Suprapubic skin (tissue), 4 donors: ENCODE measurements around the gene TMEM100. TPM values are rescaled to one million over a fixed set of nuclear protein-coding genes. Genes with fewer than 3 reads are reported as not detected.

Source experiments
- DNase-seq, 2 donors: peaks; one replicate each; pipeline ENCODE4 v3.0.0-alpha.2; 2019; ENCODE audit warnings: low spot score in 2 of 2
- H3K27ac ChIP-seq: fragments of 200-600 bp; sonication (generic); one replicate; pipeline ENCODE4 v1.5.1; 2019
- H3K27me3 ChIP-seq: fragments of 200-600 bp; sonication (generic); one replicate; pipeline ENCODE4 v1.5.1; 2019
- H3K36me3 ChIP-seq: fragments of 200-600 bp; sonication (generic); one replicate; pipeline ENCODE4 v1.5.1; 2019
- H3K4me1 ChIP-seq: fragments of 200-600 bp; sonication (generic); one replicate; pipeline ENCODE4 v1.5.1; 2019
- H3K4me3 ChIP-seq: fragments of 200-600 bp; sonication (generic); one replicate; pipeline ENCODE4 v1.5.1; 2019; ENCODE audit warnings: mild to moderate bottlenecking
- H3K9me3 ChIP-seq: fragments of 200-600 bp; sonication (generic); one replicate; pipeline ENCODE4 v1.5.1; 2019
- CTCF ChIP-seq, 2 donors: fragments of 200-600 bp in 1 of 2; fragments of 450-650 bp in 1 of 2; sonication (generic) in 1 of 2; IDR thresholded peaks; one replicate each; pipeline ENCODE4 v1.5.1; 2016 to 2019; ENCODE audit warnings: antibody characterized with exemption in 2 of 2, mild to moderate bottlenecking in 1 of 2, moderate library complexity in 1 of 2
- EP300 ChIP-seq: sonication (generic); formaldehyde crosslinking; IDR thresholded peaks from one replicate; pipeline ENCODE4 v1.6.1; 2017; ENCODE audit warnings: antibody characterized with exemption
- POLR2A ChIP-seq, 2 donors: fragments of 450-650 bp; IDR thresholded peaks; one replicate each; pipeline ENCODE4 v1.6.1; 2017; ENCODE audit warnings: antibody characterized with exemption in 2 of 2, mild to moderate bottlenecking in 2 of 2, moderate library complexity in 2 of 2
- POLR2AphosphoS5 ChIP-seq, 3 donors: sonication (generic); formaldehyde crosslinking; IDR thresholded peaks; one replicate each; pipeline ENCODE4 v1.6.1; 2017; ENCODE audit warnings: antibody characterized with exemption in 3 of 3
- WGBS: methylation state at CpG from one replicate; pipeline ENCODE4 v1.1.5; 2018; 5-methylcytosine and 5-hydroxymethylcytosine counted together
- total RNA-seq, 4 donors: library from RNA; depleted of rRNA; stranded (reverse); fragments of >200 nt; gene quantifications; one replicate each; pipeline ENCODE4 v1.1.0, GENCODE V29; 2016

The TMEM100 gene
- total RNA-seq, 4 donors from 2014 or later: 1.7 to 2.9 (median 2.4) TPM

- Histone ChIP-seq H3K36me3 (peaks cover 4% of the 10 kb centered on the region), H3K4me3 (no peak overlapping the region), H3K4me1 (peaks cover 7% of the 10 kb centered on the region), H3K9me3 (no peaks in the 10 kb centered on the region), H3K27ac (no peak overlapping the region), H3K27me3 (no peaks in the 10 kb centered on the region)
- DNase-seq: no peak
- TF ChIP-seq CTCF (IDR thresholded peaks at IDR 0.05) (no peak), EP300 (no peak), POLR2AphosphoS5 (IDR thresholded peaks at IDR 0.05) (no peak), POLR2A (IDR thresholded peaks at IDR 0.05) (no peak)
These were observed 35.5 kb upstream of the TMEM100 start for GRCh38 chr17:55758171-55758570.

DNA sequence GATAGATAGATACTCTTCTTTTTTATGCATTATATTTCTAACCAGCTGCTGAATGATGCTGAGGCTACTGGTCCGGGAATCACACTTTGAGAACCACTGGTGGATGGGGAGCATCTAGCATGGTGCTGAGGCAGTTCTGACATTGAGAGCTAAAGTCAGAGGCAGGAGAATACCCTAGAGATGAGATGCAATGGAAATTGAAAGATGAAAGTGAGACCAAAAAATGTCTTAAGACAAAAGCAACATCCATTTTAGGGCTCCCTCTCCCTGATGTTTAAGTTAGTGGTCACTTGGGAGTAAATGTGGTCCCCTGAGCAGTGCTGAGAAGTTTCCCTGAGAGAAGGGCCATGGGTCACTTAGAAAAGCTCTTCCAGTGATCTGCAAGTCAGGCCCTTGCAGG is 35.0 kb upstream of the TMEM100 start:
- Histone ChIP-seq H3K36me3 (peaks cover 4% of the 10 kb centered on the region), H3K4me1 (peaks cover 11% of the 10 kb centered on the region), H3K27ac (no peak overlapping the region), H3K4me3 (no peak overlapping the region), H3K27me3 (no peaks in the 10 kb centered on the region), H3K9me3 (no peaks in the 10 kb centered on the region)
- DNase-seq: no peak
- TF ChIP-seq EP300: no peak
- 90% methylated on average over 1 of the region's 1 CpG for whole genome bisulfite sequencing

DNA sequence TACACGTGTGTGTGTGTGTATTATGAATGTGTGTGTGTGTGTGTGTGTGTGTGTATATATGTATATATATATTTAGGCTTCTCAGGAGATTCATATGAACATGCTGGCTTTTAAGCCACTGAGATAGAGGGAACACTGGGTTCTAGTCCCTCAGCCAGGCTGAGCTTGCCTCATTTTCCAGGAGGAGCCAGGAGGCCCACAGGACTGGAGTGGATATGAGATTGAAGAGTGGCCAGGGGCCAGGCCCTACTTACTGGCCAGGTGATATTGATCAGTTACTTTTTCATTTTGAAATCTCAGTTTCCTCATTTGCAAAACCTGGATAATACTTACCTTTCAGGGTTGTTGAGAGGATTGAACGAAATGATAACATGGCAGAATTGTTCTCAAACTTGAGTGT is 34.0 kb upstream of the TMEM100 start:
- TF ChIP-seq CTCF (IDR thresholded peaks at IDR 0.05) (no peak), EP300 (no peak), POLR2A (IDR thresholded peaks at IDR 0.05) (no peak), POLR2AphosphoS5 (IDR thresholded peaks at IDR 0.05) (no peak)
- 95% methylated on average over 2 of the region's 2 CpGs for WGBS

DNA sequence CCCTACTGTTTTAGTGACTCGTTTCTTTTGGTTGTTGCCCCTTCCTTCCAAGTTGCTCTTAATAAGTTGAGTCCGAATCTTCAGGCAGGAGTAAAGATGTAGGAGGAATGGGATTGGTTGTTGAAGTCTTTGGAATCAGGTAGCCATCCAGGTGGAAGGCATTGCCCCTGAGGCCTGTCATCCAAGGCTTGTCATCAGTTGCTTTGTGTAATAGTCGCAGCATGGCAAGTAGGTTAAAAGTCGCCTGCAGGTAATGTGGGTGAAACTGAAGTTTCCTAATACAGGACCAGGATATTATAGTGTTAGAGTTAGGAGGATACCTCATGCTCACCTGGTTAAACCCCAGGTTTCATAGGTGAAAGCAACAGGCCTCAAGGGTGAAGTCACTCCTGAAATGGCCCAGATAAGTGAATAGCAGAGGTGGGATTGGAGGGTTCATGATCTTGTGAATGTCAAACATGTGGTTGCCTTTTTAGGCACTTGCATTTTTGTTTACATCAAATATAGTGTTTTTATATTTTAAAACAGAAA is 29.1 kb upstream of the TMEM100 start:
- DNase-seq: no peak
- 79% methylated on average over 4 of the region's 4 CpGs for WGBS
- TF ChIP-seq POLR2A (IDR thresholded peaks at IDR 0.05): no peak
- TF ChIP-seq CTCF (IDR thresholded peaks at IDR 0.05): no peak
- no peak for TF ChIP-seq EP300
- TF ChIP-seq POLR2AphosphoS5 (IDR thresholded peaks at IDR 0.05): no peak

More for the DNA sequence above, 34.0 kb upstream of the TMEM100 start:
- Histone ChIP-seq H3K4me1 (peaks cover 19% of the 10 kb centered on the region), H3K9me3 (no peaks in the 10 kb centered on the region), H3K36me3 (peaks cover 4% of the 10 kb centered on the region), H3K27me3 (no peaks in the 10 kb centered on the region), H3K27ac (no peak overlapping the region), H3K4me3 (no peak overlapping the region)
- no peak for DNase-seq

GRCh38 chr17:55750750-55751657 is 28.3 kb upstream of the TMEM100 start, which contains the start of gene PCTP:
Gene PCTP (plus strand): TSS chr17:55751051. CDS start chr17:55751104, 53 bp downstream.
- TF ChIP-seq CTCF (IDR thresholded peaks at IDR 0.05) (peak; percentile 16 to 42), POLR2AphosphoS5 (IDR thresholded peaks at IDR 0.05) (peak in 2 of 3 donors; percentile 48 to 59), EP300 (no peak), POLR2A (IDR thresholded peaks at IDR 0.05) (peak in 1 of 2 donors; percentile 77)
- WGBS: under 1% methylated on average over 26 of the region's 53 CpGs
- H3K27ac ChIP-seq: peak within 1 kb of the TSS; percentile 69
- H3K9me3 ChIP-seq: no peaks in the 10 kb centered on the region
- DNase-seq: peak; percentile 96
- peaks cover 17% of the 10 kb centered on the region for H3K4me1 ChIP-seq
- H3K4me3 ChIP-seq: peak within 1 kb of the TSS; percentile 55
- no peaks in the 10 kb centered on the region for H3K27me3 ChIP-seq
- peaks cover 4% of the 10 kb centered on the region for H3K36me3 ChIP-seq

More for the DNA sequence above, 29.1 kb upstream of the TMEM100 start:
- Histone ChIP-seq H3K4me3 (peak overlapping the region; percentile 55), H3K27me3 (no peaks in the 10 kb centered on the region), H3K27ac (peak overlapping the region; percentile 69), H3K9me3 (no peaks in the 10 kb centered on the region), H3K36me3 (peaks cover 4% of the 10 kb centered on the region), H3K4me1 (peaks cover 17% of the 10 kb centered on the region)
